ENCODE data around the gene COPE.
A peak's percentile ranks its signal among the peaks of the same experiment; 100 is the strongest.

The COPE gene

GRCh38 chr19:18867751-18868150 is 51.4 kb downstream of the COPE start:
- no peak for DNase-seq (ENCODE audit: low read depth)

DNA sequence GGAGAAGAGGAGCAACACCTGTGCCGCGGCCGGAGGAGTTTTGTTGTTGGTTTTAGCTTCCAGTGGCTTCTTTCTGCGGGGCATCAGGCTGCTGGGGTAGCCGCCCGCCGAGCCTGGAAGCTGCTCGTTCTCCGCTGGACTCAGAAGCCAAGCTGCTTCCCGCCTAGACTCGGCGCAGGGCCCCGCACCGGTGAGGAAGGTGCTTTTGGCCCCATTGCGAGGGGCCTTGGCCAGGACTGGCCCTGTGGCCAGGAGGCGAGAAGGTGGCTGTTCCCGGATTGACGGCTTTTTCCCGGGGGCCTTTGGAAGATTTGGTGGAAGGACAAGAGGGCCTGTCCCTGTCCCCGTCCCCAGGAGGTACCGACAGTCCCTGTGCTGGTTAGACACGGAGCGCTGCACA is 52.0 kb downstream of the COPE start:
- no peak for DNase-seq (ENCODE audit: low read depth)

- DNase-seq (ENCODE audit: low read depth): no peak
Measured at GRCh38 chr19:18866800-18867123, 52.4 kb downstream of the COPE start.

DNA sequence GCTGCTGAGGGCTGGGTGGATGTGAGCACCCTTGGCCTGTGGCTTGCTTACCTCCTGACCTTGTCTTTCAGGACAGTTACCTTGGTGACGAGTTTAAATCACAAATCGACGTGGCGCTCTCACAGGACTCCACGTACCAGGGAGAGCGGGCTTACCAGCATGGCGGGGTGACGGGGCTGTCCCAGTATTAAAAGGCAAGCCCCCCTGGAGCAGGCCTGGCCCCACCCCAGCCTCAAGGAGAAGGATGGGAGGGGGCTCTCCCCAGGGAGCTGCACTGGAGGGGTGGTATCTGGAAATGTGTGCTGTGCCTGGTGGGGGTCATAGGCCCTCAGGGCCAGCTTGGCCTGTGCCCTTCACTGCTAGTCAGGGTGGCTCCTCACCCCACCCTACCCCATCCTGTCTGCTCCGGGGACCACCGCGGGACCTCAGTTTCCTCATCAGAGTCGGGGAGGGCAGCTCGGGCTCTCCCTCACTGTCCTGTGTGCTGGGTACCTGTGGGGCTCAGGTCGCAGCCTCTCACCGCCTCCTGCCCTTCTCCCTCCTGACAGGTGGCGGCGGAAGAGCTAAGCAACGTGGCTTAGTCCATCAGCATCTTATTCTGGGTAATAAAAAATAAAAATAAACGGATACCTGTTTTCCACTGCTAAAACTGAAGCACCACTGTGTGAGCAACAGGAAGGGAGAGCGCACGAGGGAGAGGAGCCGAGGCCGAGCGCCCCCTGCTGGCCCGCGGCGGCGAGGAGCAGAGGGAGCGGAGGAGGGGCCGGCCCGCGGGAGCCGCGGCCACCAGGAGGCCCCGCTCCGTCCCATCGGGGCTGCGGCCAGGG is 53.0 kb downstream of the COPE start:
- peak; percentile 15 for DNase-seq (ENCODE audit: low read depth)

- no peak for DNase-seq (ENCODE audit: low read depth)
Measured at GRCh38 chr19:18865106-18865972, 53.8 kb downstream of the COPE start.

DNA sequence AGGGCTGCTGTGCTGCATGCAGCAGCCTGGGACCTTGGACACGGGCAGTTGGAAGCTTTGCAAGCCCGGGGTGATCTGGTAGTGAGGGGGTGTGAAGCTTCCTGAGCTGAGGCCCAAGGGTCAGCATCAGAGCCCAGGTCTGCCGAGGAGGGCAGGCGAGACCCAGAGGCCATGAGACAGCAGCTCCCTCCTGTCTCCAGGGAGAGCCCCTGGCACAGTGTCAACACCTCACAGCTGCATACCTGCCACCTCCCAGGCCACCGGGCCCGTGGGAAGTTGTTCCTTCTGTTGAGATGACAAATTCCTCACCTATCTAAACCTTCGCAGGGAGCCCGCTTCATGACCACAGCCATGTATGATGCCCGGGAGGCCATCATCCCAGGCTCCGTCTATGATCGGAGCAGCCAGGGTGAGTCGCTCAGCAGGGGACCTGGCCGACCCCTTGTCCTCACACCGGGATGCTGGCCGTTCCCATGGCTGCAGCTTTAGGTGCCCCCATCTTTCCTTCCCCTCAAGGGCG is 55.3 kb downstream of the COPE start:
- no peak for DNase-seq (ENCODE audit: low read depth)

DNA sequence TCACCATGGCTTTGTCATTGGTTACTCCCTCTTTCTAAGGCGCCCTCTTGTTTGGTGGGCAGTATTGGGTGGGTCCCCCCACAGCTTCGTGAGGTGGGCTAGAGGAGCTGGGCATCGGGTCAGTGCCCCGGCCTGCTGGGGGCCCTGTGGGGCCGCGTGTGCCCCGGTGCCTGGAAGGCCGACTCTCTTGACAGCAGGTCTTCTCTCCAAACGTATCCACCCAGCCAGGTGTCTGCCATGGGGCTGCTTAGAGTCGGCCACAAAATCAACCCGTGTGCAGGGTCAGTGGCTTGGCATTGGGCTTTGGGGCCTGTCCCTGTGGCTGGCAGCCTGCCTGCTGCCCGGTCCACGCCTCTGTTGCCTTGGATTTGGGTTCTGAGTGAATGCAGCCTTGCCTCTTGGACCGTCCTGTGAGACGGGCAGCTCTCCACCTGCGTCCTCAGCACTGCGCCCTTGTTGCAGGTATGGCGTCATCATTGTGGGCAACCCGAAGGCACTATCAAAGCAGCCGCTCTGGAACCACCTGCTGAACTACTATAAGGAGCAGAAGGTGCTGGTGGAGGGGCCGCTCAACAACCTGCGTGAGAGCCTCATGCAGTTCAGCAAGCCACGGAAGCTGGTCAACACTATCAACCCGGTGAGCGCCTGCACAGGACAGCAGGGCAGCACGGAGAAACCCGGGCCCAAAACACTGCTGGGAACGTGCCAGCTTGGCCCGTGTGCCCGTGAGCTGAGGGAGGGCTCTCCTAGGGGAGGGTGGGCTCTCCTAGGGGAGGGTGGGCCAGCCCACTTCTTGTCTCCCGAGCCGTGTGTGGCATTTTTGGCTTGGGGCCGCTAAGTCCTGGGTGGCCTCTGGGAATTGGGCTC is 56.0 kb downstream of the COPE start:
- no peak for DNase-seq (ENCODE audit: low read depth)

GRCh38 chr19:18861917-18862316 is 57.3 kb downstream of the COPE start:
- DNase-seq (ENCODE audit: low read depth): no peak

DNA sequence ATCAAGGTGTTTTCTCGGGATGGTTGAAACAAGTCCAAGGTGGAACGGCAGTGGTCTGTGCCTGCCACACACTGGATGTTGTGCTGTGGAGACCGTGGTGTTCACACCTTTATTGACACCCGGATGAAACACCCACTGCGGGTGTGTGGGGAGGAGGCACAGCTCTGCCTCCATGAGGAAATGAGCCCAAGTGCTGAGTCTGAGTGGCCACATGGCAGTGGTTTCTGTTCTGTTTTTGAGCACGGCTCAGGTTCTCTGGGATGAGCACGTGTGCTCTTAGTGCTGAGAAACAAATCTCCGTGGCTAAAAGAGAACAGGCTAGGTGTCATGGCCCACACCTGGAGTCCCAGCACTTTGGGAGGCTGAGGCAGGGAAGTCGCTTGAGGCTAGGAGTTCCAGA is 58.0 kb downstream of the COPE start:
- no peak for DNase-seq (ENCODE audit: low read depth)

- DNase-seq (ENCODE audit: low read depth): no peak
Measured at GRCh38 chr19:18860725-18861124, 58.5 kb downstream of the COPE start.

DNA sequence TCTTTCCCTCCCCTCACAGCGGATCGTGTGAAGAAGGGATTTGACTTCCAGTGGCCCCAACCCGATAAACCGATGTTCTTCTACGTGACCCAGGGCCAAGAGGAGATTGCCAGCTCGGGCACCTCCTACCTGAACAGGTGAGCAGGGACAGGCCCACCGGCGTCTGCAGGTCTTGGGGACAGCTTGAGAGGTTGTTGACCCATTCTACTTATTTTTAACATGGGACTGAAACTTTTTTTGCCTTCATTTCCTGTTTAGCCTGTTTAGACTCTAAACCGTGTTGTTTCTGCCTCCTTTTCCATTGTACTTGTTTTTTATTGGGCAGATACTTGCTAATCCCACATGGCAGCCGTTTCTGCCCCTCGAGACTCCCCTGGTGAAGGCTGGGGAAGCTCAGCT is 58.9 kb downstream of the COPE start:
- DNase-seq (ENCODE audit: low read depth): no peak

- no peak for DNase-seq (ENCODE audit: low read depth)
Measured at GRCh38 chr19:18859676-18860301, 59.4 kb downstream of the COPE start.

DNA sequence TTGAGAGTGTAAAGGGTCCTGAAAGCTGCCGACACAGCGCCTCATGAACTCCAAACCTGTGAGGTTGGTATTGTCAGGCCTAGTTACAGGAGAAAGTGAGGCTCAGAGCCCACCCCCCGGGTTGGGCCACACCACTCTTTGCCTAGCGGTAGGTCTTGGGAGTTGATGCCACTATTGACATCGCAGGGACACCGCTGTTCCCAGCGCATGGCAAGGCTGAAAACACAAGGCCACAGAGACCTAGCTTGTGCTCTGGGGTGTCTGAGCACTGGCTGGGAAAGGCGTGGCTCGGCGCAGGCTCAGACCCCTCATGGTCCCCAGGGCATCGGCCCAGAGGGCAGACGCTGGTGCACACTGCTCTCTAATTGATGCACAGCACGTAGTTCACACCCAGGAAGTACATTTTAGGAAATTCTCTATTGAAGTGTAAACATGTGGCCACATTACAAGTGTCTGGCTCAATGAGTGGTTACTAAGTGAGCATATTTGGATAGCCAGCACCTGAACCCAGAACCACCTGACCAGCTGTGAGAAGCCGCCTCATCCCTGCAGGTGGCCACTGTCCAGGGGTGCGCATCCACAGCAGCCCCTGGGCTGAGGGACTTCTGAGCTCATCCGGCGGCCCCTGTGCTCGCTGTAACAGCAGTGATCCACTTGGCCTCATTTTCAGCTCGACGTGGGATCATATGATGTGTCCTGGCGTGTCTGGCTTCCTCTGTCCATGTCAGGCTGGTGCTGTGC is 60.1 kb downstream of the COPE start:
- no peak for DNase-seq (ENCODE audit: low read depth)

GRCh38 chr19:18857223-18857622 is 62.0 kb downstream of the COPE start:
- no peak for DNase-seq (ENCODE audit: low read depth)

DNA sequence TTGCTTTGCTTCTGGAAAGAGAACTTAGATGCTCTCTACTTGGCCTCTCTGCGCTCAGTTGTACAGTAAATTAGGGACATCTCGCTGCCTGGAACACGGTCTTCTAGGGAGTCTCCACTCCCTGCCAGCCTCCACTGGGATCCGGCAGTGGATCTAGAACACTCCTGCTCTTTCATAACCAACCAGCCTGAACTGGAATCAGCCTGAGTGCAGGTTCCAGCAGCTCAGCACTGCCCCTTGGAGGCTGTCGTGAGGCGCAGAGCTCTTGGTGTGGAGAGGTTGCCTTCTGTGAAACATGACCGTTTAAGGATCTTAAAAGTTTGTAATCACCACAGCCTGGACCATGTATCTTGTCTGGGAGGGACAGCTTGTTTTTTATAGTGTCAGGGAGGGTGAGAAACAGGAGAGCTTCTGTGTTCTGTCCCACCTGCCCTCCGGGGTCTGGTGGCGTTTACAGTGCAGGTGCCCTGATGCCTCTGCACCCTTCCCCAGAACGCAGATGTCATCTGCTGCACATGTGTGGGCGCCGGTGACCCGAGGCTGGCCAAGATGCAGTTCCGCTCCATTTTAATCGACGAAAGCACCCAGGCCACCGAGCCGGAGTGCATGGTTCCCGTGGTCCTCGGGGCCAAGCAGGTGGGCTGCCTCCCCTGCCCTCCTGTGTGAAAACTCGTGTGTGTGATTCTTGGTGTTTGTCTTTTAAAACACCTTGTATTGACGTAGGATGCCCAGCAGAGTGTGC is 62.6 kb downstream of the COPE start:
- DNase-seq (ENCODE audit: low read depth): no peak

GRCh38 chr19:18855647-18856384 is 63.4 kb downstream of the COPE start:
- DNase-seq (ENCODE audit: low read depth): no peak

GRCh38 chr19:18854982-18855381 is 64.2 kb downstream of the COPE start:
- no peak for DNase-seq (ENCODE audit: low read depth)

GRCh38 chr19:18853755-18854427 is 65.3 kb downstream of the COPE start:
- DNase-seq (ENCODE audit: low read depth): no peak

- DNase-seq (ENCODE audit: low read depth): no peak
Measured at GRCh38 chr19:18852648-18853047, 66.5 kb downstream of the COPE start.
